Measurements from ENCODE around the gene PRKCH. TPM values are rescaled to one million over a fixed set of nuclear protein-coding genes. Genes with fewer than 3 reads are reported as not detected.

Gene PRKCH
- total RNA-seq, 1 experiment from 2014 or later, result 5.2 TPM

- Histone ChIP-seq H3K18ac (ENCODE audit: insufficient read length, low read depth, low read length) (peak overlapping the region; percentile 19), H3K9ac (ENCODE audit: extremely low read depth, insufficient read length, low read length) (no peak overlapping the region), H3K23ac (ENCODE audit: insufficient read length, low read depth, low read length) (no peak overlapping the region), H3T11ph (ENCODE audit: low read length) (no peak overlapping the region), H3K14ac (ENCODE audit: insufficient read depth, low read length) (no peak overlapping the region), H2BK120ac (ENCODE audit: low read depth, low read length, poor library complexity, severe bottlenecking) (no peak overlapping the region), H4K8ac (replicated peaks; ENCODE audit: insufficient read length, low read depth, low read length) (no peak overlapping the region), H2BK5ac (ENCODE audit: insufficient read length, low read length) (no peak overlapping the region), H4K5ac (ENCODE audit: insufficient read length, low read depth, low read length) (no peak overlapping the region), H3K4me2 (ENCODE audit: insufficient read depth, insufficient read length, low read length) (no peak overlapping the region), H4K91ac (ENCODE audit: insufficient read length, low read depth, low read length) (no peak overlapping the region), H3K56ac (ENCODE audit: insufficient read length, low read depth, low read length) (no peak overlapping the region), H2AFZ (ENCODE audit: low read length) (no peak overlapping the region), H3K79me2 (ENCODE audit: insufficient read depth, low read length) (no peaks in the 10 kb centered on the region), H3K9me3 (ENCODE audit: control insufficient read depth, low read depth, low read length) (no peaks in the 10 kb centered on the region), H3K4me1 (ENCODE audit: insufficient read depth, low read length) (peaks cover 8% of the 10 kb centered on the region; the same call in 1 of the 2 replicates), H2BK20ac (ENCODE audit: low read depth, low read length, poor library complexity, severe bottlenecking) (no peak overlapping the region), H4K20me1 (ENCODE audit: control insufficient read depth, insufficient read depth, insufficient read length) (no peaks in the 10 kb centered on the region), H2BK12ac (ENCODE audit: insufficient read length, low read depth, low read length) (no peak overlapping the region), H3K27ac (ENCODE audit: insufficient read length, low read depth, low read length) (no peak overlapping the region), H2BK15ac (ENCODE audit: low read depth, low read length) (no peak overlapping the region), H3K79me1 (ENCODE audit: insufficient read depth, low read depth, low read length, poor library complexity, severe bottlenecking) (no peaks in the 10 kb centered on the region), H3K4ac (ENCODE audit: low read depth, low read length) (no peak overlapping the region), H3K23me2 (ENCODE audit: insufficient read length, low read depth, low read length, poor library complexity, severe bottlenecking) (no peaks in the 10 kb centered on the region), H2AK5ac (ENCODE audit: insufficient read length, low read length) (no peak overlapping the region), H3K27me3 (ENCODE audit: insufficient read depth, low read length) (no peaks in the 10 kb centered on the region)
- no peaks in the 10 kb centered on the region for H3K27me3 Mint-ChIP-seq (ENCODE audit: low read depth)
- H3K27ac Mint-ChIP-seq, result no peak overlapping the region; a peak in 1 of 7 replicates
- peaks cover 28 to 34% of the 10 kb centered on the region in 2 experiments for H3K4me1 Mint-ChIP-seq
- H3K9me3 Mint-ChIP-seq, result no peaks in the 10 kb centered on the region
- TF ChIP-seq CTCF (conservative IDR thresholded peaks at IDR 0.05), result no peak
- no peaks in the 10 kb centered on the region for H3K36me3 Mint-ChIP-seq (ENCODE audit: insufficient read depth in 1 of 3, low read depth in 3 of 3)
- WGBS (ENCODE audit: extremely low coverage, insufficient read length, low lambda C conversion rate), result no CpG with 5 or more reads among the region's 6 CpGs
- DNase-seq, result no peak
- H3K4me3 Mint-ChIP-seq, result no peak overlapping the region
These were observed 189.6 kb downstream of the PRKCH start for GRCh38 chr14:61510736-61511557.
